ENCODE results near the gene EDAR.

The EDAR gene

DNA sequence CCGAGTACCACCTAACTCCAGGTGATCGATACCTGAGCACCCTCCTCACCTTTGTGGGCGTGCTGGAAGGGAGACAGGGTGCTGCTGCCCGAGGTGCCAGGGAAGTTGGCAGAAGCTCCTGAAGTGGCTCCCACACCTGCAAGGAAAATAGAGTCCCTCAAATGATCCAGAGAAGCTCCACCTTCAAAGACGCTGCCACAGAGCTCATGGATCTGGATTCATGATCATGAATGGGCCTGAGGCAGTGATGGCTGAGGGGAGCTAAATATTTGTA, 76.5 kb downstream of the EDAR start:
- TF ChIP-seq, protein P1, sequence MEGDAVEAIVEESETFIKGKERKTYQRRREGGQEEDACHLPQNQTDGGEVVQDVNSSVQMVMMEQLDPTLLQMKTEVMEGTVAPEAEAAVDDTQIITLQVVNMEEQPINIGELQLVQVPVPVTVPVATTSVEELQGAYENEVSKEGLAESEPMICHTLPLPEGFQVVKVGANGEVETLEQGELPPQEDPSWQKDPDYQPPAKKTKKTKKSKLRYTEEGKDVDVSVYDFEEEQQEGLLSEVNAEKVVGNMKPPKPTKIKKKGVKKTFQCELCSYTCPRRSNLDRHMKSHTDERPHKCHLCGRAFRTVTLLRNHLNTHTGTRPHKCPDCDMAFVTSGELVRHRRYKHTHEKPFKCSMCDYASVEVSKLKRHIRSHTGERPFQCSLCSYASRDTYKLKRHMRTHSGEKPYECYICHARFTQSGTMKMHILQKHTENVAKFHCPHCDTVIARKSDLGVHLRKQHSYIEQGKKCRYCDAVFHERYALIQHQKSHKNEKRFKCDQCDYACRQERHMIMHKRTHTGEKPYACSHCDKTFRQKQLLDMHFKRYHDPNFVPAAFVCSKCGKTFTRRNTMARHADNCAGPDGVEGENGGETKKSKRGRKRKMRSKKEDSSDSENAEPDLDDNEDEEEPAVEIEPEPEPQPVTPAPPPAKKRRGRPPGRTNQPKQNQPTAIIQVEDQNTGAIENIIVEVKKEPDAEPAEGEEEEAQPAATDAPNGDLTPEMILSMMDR (IDR thresholded peaks at IDR 0.05; ENCODE audit: low read depth, low read length), result no peak

GRCh38 chr2:108911807-108912628, 77.0 kb downstream of the EDAR start:
- TF ChIP-seq, protein P1 (IDR thresholded peaks at IDR 0.05; ENCODE audit: low read depth, low read length), result no peak

More for the DNA sequence above, 76.5 kb downstream of the EDAR start:
- DNase-seq (ENCODE audit: extremely low read depth, low read depth), result no peak

DNA sequence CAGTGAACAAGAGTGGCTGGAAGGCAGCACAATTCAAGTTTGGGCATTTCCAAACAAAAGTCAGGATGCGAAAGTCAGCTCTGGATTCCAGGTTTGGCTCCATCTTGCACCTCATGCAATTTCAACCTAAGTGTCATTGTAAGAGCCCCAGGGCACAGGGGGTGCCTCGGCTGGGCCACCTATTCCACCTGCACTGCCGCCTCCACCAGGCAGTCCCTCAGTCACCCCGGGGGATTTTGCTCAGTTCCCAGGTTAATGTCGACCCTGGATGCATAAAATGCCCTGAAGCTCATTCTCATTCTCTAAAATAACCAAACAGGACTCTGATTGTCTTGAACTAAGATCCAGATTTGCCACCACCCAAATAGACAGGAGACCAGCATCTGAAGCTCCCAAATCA, 77.6 kb downstream of the EDAR start:
- no peak for DNase-seq (ENCODE audit: extremely low read depth, low read depth)
- TF ChIP-seq, protein P1 (IDR thresholded peaks at IDR 0.05; ENCODE audit: low read depth, low read length), result no peak

More at GRCh38 chr2:108911807-108912628, 77.0 kb downstream of the EDAR start:
- no peak for DNase-seq (ENCODE audit: extremely low read depth, low read depth)

DNA sequence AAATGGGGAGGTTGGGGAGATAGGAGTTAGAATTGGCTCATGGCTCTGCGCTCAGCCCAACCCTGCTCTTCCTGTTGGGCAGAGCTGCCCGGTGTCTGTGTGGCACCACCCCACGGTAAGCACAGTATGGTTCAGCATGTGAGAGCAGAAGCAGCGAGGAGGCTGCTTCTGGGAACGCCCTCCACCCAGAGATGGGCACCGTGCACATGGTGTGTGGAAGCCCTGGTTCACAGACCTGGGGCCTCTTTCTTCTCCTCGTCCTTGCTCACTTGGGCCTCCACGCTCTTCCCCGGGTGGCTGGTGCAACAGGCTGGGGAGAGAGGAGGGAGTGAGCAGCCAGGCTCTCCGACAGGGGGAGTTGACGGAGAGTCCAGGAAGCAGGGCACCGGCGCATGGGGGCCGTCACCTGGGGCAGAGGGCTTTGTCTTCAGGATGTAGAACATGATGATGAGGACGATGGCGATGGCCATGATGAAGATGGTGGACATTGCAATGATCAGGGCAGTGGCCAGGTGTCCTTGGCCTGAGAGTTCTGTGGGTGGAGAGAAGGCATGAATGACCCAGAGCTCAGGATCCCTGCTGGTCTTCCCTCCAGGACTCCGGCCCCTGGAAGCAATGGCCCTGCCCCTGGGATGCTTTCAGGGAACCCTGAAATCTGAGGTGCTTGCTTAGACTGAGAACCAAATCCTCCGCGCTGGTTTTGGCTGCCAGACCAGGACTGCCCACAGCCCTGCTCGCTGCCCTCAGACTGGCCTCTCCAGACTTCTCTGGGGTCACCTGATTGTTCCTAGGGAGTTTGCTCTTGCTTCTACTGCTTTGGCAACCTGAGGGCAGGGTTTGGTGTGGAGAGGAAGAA, 78.3 kb downstream of the EDAR start:
- DNase-seq (ENCODE audit: extremely low read depth, low read depth), result no peak
- TF ChIP-seq, protein P1 (IDR thresholded peaks at IDR 0.05; ENCODE audit: low read depth, low read length), result no peak

GRCh38 chr2:108910011-108910431, 79.0 kb downstream of the EDAR start:
- TF ChIP-seq, protein P1 (IDR thresholded peaks at IDR 0.05; ENCODE audit: low read depth, low read length), result no peak
- DNase-seq (ENCODE audit: extremely low read depth, low read depth), result no peak

GRCh38 chr2:108909275-108909823, 79.7 kb downstream of the EDAR start:
- TF ChIP-seq, protein P1 (IDR thresholded peaks at IDR 0.05; ENCODE audit: low read depth, low read length), result no peak
- DNase-seq (ENCODE audit: extremely low read depth, low read depth), result no peak

- no peak for DNase-seq (ENCODE audit: extremely low read depth, low read depth)
- TF ChIP-seq, protein P1 (IDR thresholded peaks at IDR 0.05; ENCODE audit: low read depth, low read length), result no peak
These were observed 80.3 kb downstream of the EDAR start for GRCh38 chr2:108908713-108909070.
